Peyer's patch (tissue), 4 donors: ENCODE measurements around the gene NRG3.

ENCODE experiments used
- CTCF ChIP-seq, 6 experiments: fragments of 450-650 bp in 4 of 6; fragments of 200-600 bp in 2 of 6; sonication (generic) in 1 of 6; IDR thresholded peaks; one replicate each; pipeline ENCODE4 v1.5.1; 2017 to 2019; ENCODE audit warnings: antibody characterized with exemption in 6 of 6, mild to moderate bottlenecking in 3 of 6, moderate library complexity in 1 of 6
- POLR2A ChIP-seq, 2 donors: fragments of 450-650 bp; IDR thresholded peaks; one replicate each; pipeline ENCODE4 v1.5.1; 2017; ENCODE audit warnings: antibody characterized with exemption in 2 of 2, mild to moderate bottlenecking in 2 of 2, moderate library complexity in 2 of 2

GRCh38 chr10:82289945-82290344 lies 415.0 kb downstream of the NRG3 start:
- TF ChIP-seq POLR2A (IDR thresholded peaks at IDR 0.05) (no peak), CTCF (IDR thresholded peaks at IDR 0.05) (no peak)
